Uterus (tissue), 4 donors: ENCODE measurements around the gene GNG7. TPM values are rescaled to one million over a fixed set of nuclear protein-coding genes. Genes with fewer than 3 reads are reported as not detected.
"Not testable (repeated sequence)": the region's sequence is repeated elsewhere in the genome, so short reads cannot be mapped to it uniquely, and the experiment has no call there.

Experiments
- DNase-seq, 2 donors: peaks; one replicate each; pipeline ENCODE4 v3.0.0-alpha.2; 2019 to 2020
- H3K27ac ChIP-seq, 2 donors: fragments of 200-600 bp; sonication (generic); 1 replicate in 1 of 2; 2 replicates in 1 of 2; pipeline ENCODE4 v1.5.1; 2016 to 2018
- H3K27me3 ChIP-seq, 2 donors: fragments of 200-600 bp; sonication (generic); one replicate each; pipeline ENCODE4 v1.5.1; 2018 to 2019; ENCODE audit warnings: control low read depth in 1 of 2
- H3K36me3 ChIP-seq, 2 donors: fragments of 200-600 bp; sonication (generic); one replicate each; pipeline ENCODE4 v1.5.1; 2019; ENCODE audit warnings: control low read depth in 1 of 2
- H3K4me1 ChIP-seq, 2 donors: fragments of 200-600 bp; sonication (generic); one replicate each; pipeline ENCODE4 v1.5.1; 2018 to 2019; ENCODE audit warnings: control low read depth in 1 of 2
- H3K4me3 ChIP-seq, 2 donors: fragments of 200-600 bp; sonication (generic); 1 replicate in 1 of 2; 2 replicates in 1 of 2; pipeline ENCODE4 v1.5.1; 2018 to 2019; ENCODE audit warnings: mild to moderate bottlenecking in 1 of 2
- H3K9me3 ChIP-seq, 2 donors: fragments of 200-600 bp; sonication (generic); one replicate each; pipeline ENCODE4 v1.5.1; 2019; ENCODE audit warnings: control low read depth in 1 of 2
- POLR2A ChIP-seq, 2 donors: fragments of 450-650 bp; IDR thresholded peaks; one replicate each; pipeline ENCODE4 v1.6.1; 2016; ENCODE audit warnings: antibody characterized with exemption in 2 of 2, mild to moderate bottlenecking in 1 of 2, moderate library complexity in 1 of 2
- intact Hi-C: fragments of 100-400 bp; cut with DNase I; formaldehyde crosslinking; loops from one replicate; pipeline ENCODE4 v1.15.1; 2023; ENCODE audit warnings: low total_unique reads
- total RNA-seq, 4 donors: library from RNA; depleted of rRNA in 3 of 4; stranded (reverse); fragments of >200 nt in 3 of 4; gene quantifications; one replicate each; pipeline versions ENCODE4 v1.1.0 to v1.2.4, GENCODE V29; 2014 to 2023
- TF ChIP-seq, protein P1 (sequence below), 4 experiments: fragments of 200-600 bp in 2 of 4; fragments of 450-650 bp in 2 of 4; sonication (generic) in 2 of 4; IDR thresholded peaks; one replicate each; pipeline ENCODE4 v1.5.1; 2016 to 2019; ENCODE audit warnings: antibody characterized with exemption in 4 of 4, mild to moderate bottlenecking in 2 of 4, moderate library complexity in 1 of 4
- donor health status: DM: yes; HTN: yes; CAD: no.

The GNG7 gene
- total RNA-seq, 4 donors from 2014 or later = 0.88 to 11.1 (median 3.2) TPM

- intact Hi-C loops = no loop called here
- Histone ChIP-seq H3K4me1 (no peaks in the 10 kb centered on the region), H3K27me3 (no peaks in the 10 kb centered on the region), H3K36me3 (no peaks in the 10 kb centered on the region), H3K27ac (no peak overlapping the region), H3K4me3 (no peak overlapping the region), H3K9me3 (no peaks in the 10 kb centered on the region)
- no peak for DNase-seq
- no peak for TF ChIP-seq POLR2A (IDR thresholded peaks at IDR 0.05)
- TF ChIP-seq, protein P1, sequence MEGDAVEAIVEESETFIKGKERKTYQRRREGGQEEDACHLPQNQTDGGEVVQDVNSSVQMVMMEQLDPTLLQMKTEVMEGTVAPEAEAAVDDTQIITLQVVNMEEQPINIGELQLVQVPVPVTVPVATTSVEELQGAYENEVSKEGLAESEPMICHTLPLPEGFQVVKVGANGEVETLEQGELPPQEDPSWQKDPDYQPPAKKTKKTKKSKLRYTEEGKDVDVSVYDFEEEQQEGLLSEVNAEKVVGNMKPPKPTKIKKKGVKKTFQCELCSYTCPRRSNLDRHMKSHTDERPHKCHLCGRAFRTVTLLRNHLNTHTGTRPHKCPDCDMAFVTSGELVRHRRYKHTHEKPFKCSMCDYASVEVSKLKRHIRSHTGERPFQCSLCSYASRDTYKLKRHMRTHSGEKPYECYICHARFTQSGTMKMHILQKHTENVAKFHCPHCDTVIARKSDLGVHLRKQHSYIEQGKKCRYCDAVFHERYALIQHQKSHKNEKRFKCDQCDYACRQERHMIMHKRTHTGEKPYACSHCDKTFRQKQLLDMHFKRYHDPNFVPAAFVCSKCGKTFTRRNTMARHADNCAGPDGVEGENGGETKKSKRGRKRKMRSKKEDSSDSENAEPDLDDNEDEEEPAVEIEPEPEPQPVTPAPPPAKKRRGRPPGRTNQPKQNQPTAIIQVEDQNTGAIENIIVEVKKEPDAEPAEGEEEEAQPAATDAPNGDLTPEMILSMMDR (IDR thresholded peaks at IDR 0.05) = no peak
These were observed 52.0 kb downstream of the GNG7 start for GRCh38 chr19:2650515-2650914.

- no peaks in the 10 kb centered on the region for H3K4me1 ChIP-seq
- no peaks in the 10 kb centered on the region for H3K9me3 ChIP-seq
- TF ChIP-seq POLR2A (IDR thresholded peaks at IDR 0.05) = no peak
- TF ChIP-seq, protein P1 (IDR thresholded peaks at IDR 0.05) = peak; percentile 62 to 90 (median 80)
- no peaks in the 10 kb centered on the region for H3K27me3 ChIP-seq
- H3K4me3 ChIP-seq = no peak overlapping the region
- DNase-seq = peak; percentile 60 to 64
- H3K36me3 ChIP-seq = no peaks in the 10 kb centered on the region
- intact Hi-C loops = loop anchor here (10.0 kb wide), 1 partner anchor 106 kb away; no protein-coding TSS in a partner anchor
- no peak overlapping the region for H3K27ac ChIP-seq
These were observed 54.0 kb downstream of the GNG7 start for GRCh38 chr19:2648528-2648937.

DNA sequence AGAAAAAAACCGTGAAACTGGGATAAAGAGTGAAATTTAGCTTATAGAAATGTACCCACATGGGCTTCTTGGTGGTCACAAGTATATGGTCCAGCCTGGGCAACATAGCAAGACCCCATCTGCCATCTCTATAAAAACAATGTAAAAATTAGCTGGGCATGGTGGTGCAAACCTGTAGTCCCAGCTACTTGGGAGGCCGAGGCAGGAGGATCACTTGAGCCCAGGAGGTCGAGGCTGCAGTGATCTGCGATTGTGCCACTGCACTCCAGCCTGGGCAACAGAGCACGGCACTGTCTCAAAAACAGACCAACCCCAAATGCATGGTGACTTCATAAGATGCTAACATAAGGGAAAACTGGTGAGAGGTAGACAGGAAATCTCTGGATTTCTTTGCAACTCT lies 54.4 kb downstream of the GNG7 start:
- intact Hi-C loops = loop anchor here (10.0 kb wide), 1 partner anchor 107 kb away; no protein-coding TSS in a partner anchor
- no peak for DNase-seq
- no peaks in the 10 kb centered on the region for H3K9me3 ChIP-seq

GRCh38 chr19:2646866-2647535 lies 55.5 kb downstream of the GNG7 start:
- H3K4me1 ChIP-seq = no peaks in the 10 kb centered on the region
- TF ChIP-seq POLR2A (IDR thresholded peaks at IDR 0.05) = no peak
- TF ChIP-seq, protein P1 (IDR thresholded peaks at IDR 0.05) = no peak
- intact Hi-C loops = loop anchor here (10.0 kb wide), 1 partner anchor 108 kb away; no protein-coding TSS in a partner anchor
- H3K27ac ChIP-seq = no peak overlapping the region
- H3K4me3 ChIP-seq = no peak overlapping the region
- no peaks in the 10 kb centered on the region for H3K36me3 ChIP-seq
- DNase-seq = no peak
- no peaks in the 10 kb centered on the region for H3K9me3 ChIP-seq
- H3K27me3 ChIP-seq = no peaks in the 10 kb centered on the region

More for the DNA sequence above, 54.4 kb downstream of the GNG7 start:
- Histone ChIP-seq H3K4me1 (no peaks in the 10 kb centered on the region), H3K36me3 (no peaks in the 10 kb centered on the region), H3K27ac (no peak overlapping the region), H3K4me3 (no peak overlapping the region), H3K27me3 (no peaks in the 10 kb centered on the region)
- no peak for TF ChIP-seq POLR2A (IDR thresholded peaks at IDR 0.05)
- TF ChIP-seq, protein P1 (IDR thresholded peaks at IDR 0.05) = no peak

DNA sequence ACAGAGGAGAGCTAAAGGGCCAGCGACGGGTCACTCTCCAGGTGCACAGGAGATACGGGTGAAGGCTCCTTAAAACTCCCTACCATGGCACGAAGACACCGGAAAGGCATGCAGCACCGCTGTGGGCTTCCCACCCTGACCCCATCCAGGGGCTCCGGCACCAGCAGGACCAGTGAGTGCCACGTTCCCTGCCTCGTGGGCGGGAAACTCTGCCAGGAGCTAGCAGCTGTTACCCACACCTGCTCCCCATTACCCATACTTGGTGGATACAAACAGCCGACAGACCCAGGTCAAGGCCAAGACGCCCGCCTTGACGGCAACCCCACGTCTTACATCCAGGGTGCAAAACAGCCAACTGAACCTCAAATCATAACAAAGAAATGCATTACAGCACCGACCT lies 56.7 kb downstream of the GNG7 start:
- intact Hi-C loops = loop anchor here (10.0 kb wide), 1 partner anchor 109 kb away; no protein-coding TSS in a partner anchor
- Histone ChIP-seq H3K4me1 (no peaks in the 10 kb centered on the region), H3K4me3 (no peak overlapping the region), H3K9me3 (no peaks in the 10 kb centered on the region), H3K36me3 (no peaks in the 10 kb centered on the region), H3K27me3 (no peaks in the 10 kb centered on the region), H3K27ac (no peak overlapping the region)
- no peak for DNase-seq
- TF ChIP-seq POLR2A (IDR thresholded peaks at IDR 0.05) = no peak
- TF ChIP-seq, protein P1 (IDR thresholded peaks at IDR 0.05) = no peak

DNA sequence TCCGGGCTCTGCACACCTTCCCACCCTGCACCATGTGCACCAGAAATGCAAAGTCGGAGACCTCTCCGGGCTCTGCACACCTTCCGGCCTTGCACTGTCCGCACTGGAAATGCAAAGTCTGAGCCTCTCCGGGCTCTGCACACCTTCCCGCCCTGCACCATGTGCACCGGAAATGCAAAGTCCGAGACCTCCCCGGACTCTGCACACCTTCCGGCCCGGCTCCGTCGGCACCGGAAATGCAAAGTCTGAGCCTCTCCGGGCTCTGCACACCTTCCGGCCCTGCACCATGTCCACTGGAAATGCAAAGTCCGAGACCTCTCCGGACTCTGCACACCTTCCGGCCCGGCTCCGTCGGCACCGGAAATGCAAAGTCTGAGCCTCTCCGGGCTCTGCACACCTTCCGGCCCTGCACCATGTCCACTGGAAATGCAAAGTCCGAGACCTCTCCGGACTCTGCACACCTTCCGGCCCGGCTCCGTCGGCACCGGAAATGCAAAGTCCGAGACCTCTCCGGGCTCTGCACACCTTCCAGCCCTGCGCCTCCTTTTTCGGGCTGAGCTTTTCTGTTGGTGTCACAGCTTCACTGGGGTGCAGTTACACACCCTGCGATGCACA lies 59.3 kb downstream of the GNG7 start:
- H3K36me3 ChIP-seq, H3K27ac ChIP-seq, DNase-seq, H3K4me3 ChIP-seq, H3K9me3 ChIP-seq, H3K4me1 ChIP-seq, H3K27me3 ChIP-seq: not testable (repeated sequence)
- intact Hi-C loops = loop anchor here (10.0 kb wide), 1 partner anchor 112 kb away; no protein-coding TSS in a partner anchor
